ENCODE results near the gene FLAD1.
"Not testable (repeated sequence)": the region's sequence is repeated elsewhere in the genome, so short reads cannot be mapped to it uniquely, and the experiment has no call there.

The FLAD1 gene

DNA sequence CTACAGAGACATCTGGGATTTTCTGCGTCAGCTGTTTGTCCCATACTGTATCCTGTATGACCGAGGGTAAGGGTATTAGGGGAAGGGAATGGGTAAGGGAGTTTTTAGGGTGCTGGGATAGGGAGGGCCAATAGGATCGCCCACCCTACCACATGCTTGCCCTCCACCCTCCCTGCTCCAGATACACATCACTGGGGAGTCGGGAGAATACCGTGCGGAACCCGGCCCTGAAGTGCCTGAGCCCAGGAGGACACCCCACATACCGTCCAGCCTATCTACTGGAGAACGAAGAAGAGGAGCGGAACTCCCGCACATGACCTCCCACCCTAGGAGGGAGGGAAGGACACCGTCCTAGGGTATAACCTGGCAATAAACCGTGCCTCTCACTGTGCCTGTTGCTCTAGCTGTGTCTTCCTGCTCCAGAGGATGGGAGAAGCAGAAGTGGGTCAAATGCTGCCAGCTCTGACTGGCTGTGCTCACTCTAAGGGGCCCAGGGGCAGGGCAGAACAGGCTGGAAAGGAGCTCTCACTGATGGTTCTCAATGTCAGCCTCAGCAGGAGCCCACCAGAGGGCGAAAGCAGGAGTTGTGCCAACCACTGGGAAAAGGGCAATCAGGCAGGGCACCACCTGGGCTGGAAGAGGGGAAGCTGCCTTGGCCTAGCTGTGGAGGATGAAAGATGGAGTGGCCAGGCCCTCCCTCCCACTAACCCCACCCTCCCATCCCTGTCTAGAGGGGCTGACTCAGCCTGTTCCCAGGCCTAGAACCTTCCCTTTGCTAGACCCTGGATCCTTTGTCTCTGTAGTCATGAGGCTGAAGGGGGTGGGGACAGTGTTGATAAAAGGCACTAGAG, 9.8 kb downstream of the FLAD1 start:
- no peak for DNase-seq

GRCh38 chr1:154993572-154994268, 10.6 kb downstream of the FLAD1 start, which contains the start of gene LENEP:
Gene LENEP (plus strand): TSS chr1:154993586. CDS start chr1:154993608, 22 bp downstream.
- no peak for DNase-seq

GRCh38 chr1:154994269-154994587, 11.1 kb downstream of the FLAD1 start:
- no peak for DNase-seq

- DNase-seq, result no peak
Observed at GRCh38 chr1:154994591-154994990, 11.4 kb downstream of the FLAD1 start.

GRCh38 chr1:154995301-154995983, 12.3 kb downstream of the FLAD1 start:
- DNase-seq, result not testable (repeated sequence)

GRCh38 chr1:154996966-154997701, 14.0 kb downstream of the FLAD1 start:
- DNase-seq, result no peak

- no peak for DNase-seq
Observed at GRCh38 chr1:154998201-154998780, 15.1 kb downstream of the FLAD1 start.

DNA sequence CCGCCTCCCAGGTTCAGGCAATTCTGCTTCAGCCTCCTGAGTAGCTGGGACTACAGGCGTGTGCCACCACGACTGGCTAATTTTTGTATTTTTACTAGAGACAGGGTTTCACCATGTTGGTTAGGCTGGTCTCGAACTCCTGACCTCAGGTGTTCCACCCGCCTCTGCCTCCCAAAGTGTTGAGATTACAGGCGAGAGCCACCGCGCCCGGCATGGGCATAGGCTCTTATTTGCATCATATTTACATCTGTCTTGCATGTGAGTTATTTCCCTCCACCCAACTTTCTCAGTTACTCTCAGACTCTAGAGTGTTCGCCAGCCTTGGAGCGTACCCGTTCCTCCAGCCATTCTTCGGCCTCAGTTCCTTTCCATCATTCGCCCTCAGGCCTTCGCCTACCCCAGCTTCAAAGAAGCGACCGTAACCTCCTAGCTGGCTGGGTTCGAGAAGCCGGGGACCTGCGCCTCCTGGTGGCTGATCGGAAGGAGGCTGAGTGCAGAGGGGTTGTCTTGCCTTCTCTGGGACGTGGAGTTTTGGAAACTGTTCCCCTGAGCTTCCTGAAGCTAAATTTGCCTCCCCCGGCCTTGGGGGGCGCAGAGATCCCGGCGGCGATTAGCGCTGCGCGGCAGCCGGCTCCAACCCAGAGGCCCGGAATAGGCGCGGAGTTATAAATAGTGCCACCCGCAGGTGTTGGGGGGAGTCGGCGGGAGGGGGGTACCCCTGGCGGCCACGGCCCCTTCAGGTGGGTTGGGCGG, 15.8 kb downstream of the FLAD1 start:
- peak; percentile 35 to 55 (median 46) for DNase-seq

GRCh38 chr1:154999571-155000410, 16.6 kb downstream of the FLAD1 start:
- DNase-seq, result peak; percentile 35 to 63 (median 49)

DNA sequence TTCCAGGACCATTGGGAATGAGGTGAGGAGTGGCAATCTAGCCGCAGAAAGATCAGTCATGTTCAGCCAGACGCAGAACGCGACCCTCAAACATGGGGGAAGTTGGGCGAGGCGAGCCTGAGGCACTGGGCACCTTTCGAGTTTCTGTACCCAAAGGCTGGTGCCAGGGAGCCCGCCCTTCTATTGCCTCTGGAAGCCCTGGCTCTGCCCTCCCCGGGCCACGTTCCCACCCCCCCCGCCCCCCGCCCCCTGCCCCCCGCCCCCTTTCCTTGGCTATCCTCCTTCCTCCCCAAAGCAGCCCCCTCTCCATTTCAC, 17.2 kb downstream of the FLAD1 start:
- peak in 3 of 6 experiments; percentile 44 to 63 (median 59) for DNase-seq

GRCh38 chr1:155000726-155001424, 17.7 kb downstream of the FLAD1 start:
- DNase-seq, result peak; percentile 63 to 82 (median 76)

DNA sequence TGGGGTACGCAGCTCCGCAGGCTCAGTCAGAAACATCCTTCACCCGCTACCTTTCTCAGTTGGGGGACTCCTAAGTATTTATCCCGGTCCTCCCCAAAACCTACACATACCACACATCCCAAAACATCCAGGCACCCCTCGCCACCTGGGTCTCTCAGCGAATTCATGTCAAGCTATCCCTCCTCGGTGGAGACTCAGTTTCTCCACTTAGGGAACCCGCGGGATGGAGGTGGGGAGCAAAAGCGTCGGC, 18.2 kb downstream of the FLAD1 start:
- DNase-seq, result no peak

- DNase-seq, result peak; percentile 92 to 96 (median 94)
Observed at GRCh38 chr1:155001675-155002463, 18.7 kb downstream of the FLAD1 start.

GRCh38 chr1:155002464-155003226, 19.5 kb downstream of the FLAD1 start, which contains the start of gene ZBTB7B:
Gene ZBTB7B (plus strand): TSS chr1:155002802. CDS start chr1:155014661, 11,859 bp downstream.
- DNase-seq, result peak in 3 of 6 experiments; percentile 41 to 62 (median 47)

- peak in 3 of 6 experiments; percentile 15 to 36 (median 28) for DNase-seq
Observed at GRCh38 chr1:155003227-155003765, 20.2 kb downstream of the FLAD1 start.

- no peak for DNase-seq
Observed at GRCh38 chr1:155003766-155004351, 20.7 kb downstream of the FLAD1 start.

DNA sequence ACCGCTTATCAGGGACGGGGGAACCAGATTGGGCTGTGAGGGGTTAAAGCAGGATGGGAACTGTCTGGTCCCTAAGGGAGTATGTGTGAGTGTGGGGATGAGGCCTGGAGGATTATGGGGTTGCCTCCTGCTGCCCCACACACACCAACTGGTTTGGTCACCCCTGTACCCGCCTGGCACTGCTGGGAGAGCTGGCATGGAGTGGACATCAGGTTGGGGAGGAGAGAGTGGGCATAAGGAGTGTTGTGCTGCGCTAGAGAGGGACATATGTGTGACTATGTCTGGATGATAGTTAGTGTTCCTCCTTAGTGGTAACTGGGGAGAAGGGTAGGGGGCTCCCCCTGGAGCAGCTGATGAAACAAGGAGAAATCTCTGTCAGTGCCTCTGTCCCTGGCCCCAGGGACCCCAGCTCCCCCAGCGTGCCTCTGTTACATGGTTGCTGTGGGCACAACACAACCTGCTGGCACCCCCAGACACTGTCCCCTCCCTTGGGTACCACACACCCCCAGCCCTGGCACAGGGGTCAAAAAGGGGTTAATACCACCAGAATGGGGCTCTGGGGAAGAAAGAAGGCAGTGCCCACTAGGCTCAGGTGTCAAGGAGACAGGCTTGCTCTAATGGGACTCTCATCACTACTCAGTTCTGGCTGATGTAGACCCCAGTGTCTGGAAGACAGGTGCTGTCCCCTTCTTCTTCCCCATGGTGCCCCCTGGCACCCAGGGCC, 21.4 kb downstream of the FLAD1 start:
- DNase-seq, result no peak

All from stimulated activated naive CD4-positive, alpha-beta T cell (primary cell).